ENCODE data around the gene RGS6. TPM values are rescaled to one million over a fixed set of nuclear protein-coding genes. Genes with fewer than 3 reads are reported as not detected.

The RGS6 gene
- total RNA-seq, 2 donors from 2014 or later: 3.2 TPM; not detected in 1

DNA sequence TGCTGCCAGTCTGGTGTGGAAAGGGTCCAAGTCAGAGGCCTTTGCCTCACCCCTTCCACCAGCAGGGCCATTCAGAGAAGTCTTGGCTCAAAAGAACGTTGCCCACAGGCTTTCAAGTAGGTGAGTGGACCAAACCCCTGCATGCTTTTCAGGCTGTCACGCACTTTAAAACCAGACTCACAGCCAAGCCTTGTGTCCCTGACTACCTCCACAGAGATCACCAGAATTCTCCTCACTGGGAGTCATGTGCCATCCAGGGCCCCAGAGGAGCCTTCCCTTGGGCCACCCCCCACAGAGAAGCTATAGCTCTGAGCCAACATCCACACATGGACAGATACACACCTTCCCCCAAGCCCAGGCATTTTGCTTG, 678.6 kb downstream of the RGS6 start:
- no peaks in the 10 kb centered on the region for H3K27me3 ChIP-seq (replicated peaks; ENCODE audit: insufficient read depth)
- no peaks in the 10 kb centered on the region for H3K36me3 ChIP-seq
- no peak for DNase-seq (ENCODE audit: low spot score)
- no peaks in the 10 kb centered on the region for H3K9me3 ChIP-seq
- H3K4me3 ChIP-seq: no peak overlapping the region
- intact Hi-C loops (cut with DNase I): no loop called here
- 67% methylated on average over 2 of the region's 2 CpGs for WGBS
- H3K27ac ChIP-seq: no peak overlapping the region
- TF ChIP-seq POLR2AphosphoS5 (IDR thresholded peaks at IDR 0.05): no peak
- TF ChIP-seq POLR2A (IDR thresholded peaks at IDR 0.05): no peak
- TF ChIP-seq, protein P1, sequence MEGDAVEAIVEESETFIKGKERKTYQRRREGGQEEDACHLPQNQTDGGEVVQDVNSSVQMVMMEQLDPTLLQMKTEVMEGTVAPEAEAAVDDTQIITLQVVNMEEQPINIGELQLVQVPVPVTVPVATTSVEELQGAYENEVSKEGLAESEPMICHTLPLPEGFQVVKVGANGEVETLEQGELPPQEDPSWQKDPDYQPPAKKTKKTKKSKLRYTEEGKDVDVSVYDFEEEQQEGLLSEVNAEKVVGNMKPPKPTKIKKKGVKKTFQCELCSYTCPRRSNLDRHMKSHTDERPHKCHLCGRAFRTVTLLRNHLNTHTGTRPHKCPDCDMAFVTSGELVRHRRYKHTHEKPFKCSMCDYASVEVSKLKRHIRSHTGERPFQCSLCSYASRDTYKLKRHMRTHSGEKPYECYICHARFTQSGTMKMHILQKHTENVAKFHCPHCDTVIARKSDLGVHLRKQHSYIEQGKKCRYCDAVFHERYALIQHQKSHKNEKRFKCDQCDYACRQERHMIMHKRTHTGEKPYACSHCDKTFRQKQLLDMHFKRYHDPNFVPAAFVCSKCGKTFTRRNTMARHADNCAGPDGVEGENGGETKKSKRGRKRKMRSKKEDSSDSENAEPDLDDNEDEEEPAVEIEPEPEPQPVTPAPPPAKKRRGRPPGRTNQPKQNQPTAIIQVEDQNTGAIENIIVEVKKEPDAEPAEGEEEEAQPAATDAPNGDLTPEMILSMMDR (IDR thresholded peaks at IDR 0.05): no peak
- H3K4me1 ChIP-seq (replicated peaks): no peaks in the 10 kb centered on the region

DNA sequence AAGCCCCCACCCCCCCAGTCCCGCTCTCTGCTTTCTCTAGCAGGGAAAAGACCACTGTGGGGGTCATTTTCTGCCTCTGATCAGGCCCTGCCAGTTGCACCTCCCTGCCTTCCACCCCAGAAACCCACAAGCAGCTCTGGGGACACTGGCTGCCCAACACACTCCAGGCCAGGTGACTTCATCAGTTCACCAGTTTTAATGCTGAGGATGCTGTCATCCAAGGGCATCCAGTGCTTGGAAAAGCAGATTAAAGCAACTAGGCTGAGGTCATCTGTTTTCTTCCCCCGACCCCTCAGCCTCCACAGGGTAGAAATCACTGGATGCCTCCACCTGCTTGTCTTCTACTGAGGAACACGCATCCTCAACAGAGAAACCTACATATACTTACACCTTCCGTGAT, 679.3 kb downstream of the RGS6 start:
- no peaks in the 10 kb centered on the region for H3K36me3 ChIP-seq
- DNase-seq (ENCODE audit: low spot score): no peak
- no peak for TF ChIP-seq POLR2AphosphoS5 (IDR thresholded peaks at IDR 0.05)
- TF ChIP-seq, protein P1 (IDR thresholded peaks at IDR 0.05): no peak
- TF ChIP-seq POLR2A (IDR thresholded peaks at IDR 0.05): no peak
- H3K4me3 ChIP-seq: no peak overlapping the region
- WGBS: 96% methylated on average over 4 of the region's 4 CpGs
- H3K27me3 ChIP-seq (replicated peaks; ENCODE audit: insufficient read depth): no peaks in the 10 kb centered on the region
- H3K27ac ChIP-seq: no peak overlapping the region
- intact Hi-C loops (cut with DNase I): no loop called here
- no peaks in the 10 kb centered on the region for H3K9me3 ChIP-seq
- H3K4me1 ChIP-seq (replicated peaks): no peaks in the 10 kb centered on the region

DNA sequence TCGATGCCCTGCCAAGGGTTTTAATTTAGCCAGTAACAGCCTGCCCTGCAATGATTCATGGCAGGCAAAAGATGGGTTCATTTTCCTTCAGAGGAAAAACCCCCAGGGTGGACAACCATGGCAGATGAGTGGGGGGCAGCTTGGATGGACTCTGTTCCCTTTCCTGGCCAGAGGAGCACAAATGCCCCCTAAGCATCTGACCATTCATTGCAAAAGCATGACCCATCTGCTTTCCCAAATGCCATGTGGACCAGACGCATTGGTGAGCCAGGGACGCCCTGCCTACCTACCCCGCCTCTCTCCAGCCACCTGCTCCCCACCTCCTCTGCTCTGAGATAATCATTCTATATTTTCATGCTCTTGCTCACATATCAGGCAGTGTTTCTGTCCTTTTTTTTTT, 679.8 kb downstream of the RGS6 start:
- WGBS: 91% methylated on average over 4 of the region's 4 CpGs
- DNase-seq (ENCODE audit: low spot score): no peak
- Histone ChIP-seq H3K9me3 (no peaks in the 10 kb centered on the region), H3K36me3 (no peaks in the 10 kb centered on the region), H3K4me3 (no peak overlapping the region), H3K4me1 (replicated peaks) (no peaks in the 10 kb centered on the region), H3K27me3 (replicated peaks; ENCODE audit: insufficient read depth) (no peaks in the 10 kb centered on the region), H3K27ac (no peak overlapping the region)
- intact Hi-C loops (cut with DNase I): no loop called here
- TF ChIP-seq POLR2A (IDR thresholded peaks at IDR 0.05) (no peak), POLR2AphosphoS5 (IDR thresholded peaks at IDR 0.05) (no peak)
- TF ChIP-seq, protein P1 (IDR thresholded peaks at IDR 0.05): no peak

DNA sequence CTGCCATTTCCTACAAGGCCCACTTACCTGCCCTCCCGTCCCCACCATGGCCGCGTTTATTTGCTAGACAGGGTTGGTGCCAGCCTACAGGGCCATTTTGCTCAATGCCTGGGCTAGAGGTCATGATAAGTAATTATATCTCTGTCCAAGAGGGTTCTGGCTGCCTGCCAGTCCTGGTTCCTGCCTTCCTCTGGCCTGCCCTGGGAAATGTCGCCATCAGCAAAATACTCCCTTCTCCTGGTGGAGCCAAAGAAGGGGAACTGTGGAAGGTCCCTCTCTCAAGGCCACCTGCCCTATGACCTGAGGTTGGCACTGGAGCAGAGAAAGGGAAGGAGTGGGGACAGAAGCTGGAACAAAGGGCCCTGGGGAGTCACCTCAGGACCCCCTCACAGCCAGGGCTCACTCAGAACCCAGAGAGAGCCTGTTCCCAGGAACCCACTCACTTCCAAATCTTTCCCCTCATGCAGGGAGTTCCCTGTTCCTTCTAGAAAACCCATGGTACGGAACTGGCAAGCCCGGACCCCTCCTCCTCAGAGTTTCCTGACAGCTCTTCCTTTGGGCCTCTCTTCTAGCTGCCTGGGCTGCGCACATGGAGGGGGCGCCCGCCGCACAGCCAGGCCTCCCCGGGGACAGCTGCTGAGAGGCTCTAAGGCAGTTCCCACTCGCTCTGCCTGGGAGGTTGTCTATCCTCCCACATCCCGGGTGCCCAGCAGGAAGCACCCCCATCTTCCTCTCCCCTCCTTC, 681.2 kb downstream of the RGS6 start:
- Histone ChIP-seq H3K9me3 (no peaks in the 10 kb centered on the region), H3K36me3 (no peaks in the 10 kb centered on the region), H3K4me3 (no peak overlapping the region), H3K4me1 (replicated peaks) (no peaks in the 10 kb centered on the region), H3K27me3 (replicated peaks; ENCODE audit: insufficient read depth) (no peaks in the 10 kb centered on the region), H3K27ac (no peak overlapping the region)
- intact Hi-C loops (cut with DNase I): no loop called here
- WGBS: 74% methylated on average over 12 of the region's 13 CpGs
- DNase-seq (ENCODE audit: low spot score): no peak
- no peak for TF ChIP-seq POLR2A (IDR thresholded peaks at IDR 0.05)
- TF ChIP-seq, protein P1 (IDR thresholded peaks at IDR 0.05): no peak
- TF ChIP-seq POLR2AphosphoS5 (IDR thresholded peaks at IDR 0.05): no peak

DNA sequence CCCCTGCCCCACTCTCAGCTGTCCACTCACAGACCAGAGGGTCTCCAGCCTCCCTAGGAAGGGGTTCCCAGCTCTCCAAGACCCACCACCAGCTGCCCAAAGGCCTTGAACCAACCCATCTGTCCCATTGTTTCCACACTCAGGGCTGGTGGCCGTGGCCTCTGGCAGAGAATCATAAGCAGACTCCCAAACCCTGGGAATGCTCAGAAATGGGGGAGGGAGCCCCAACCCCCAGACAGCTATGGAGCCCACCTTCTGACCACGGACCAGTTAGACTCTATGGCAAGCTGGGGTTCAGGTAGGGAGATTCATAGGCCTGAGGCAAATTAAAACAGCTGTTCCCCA, 681.7 kb downstream of the RGS6 start:
- Histone ChIP-seq H3K4me3 (no peak overlapping the region), H3K27me3 (replicated peaks; ENCODE audit: insufficient read depth) (no peaks in the 10 kb centered on the region), H3K4me1 (replicated peaks) (no peaks in the 10 kb centered on the region), H3K9me3 (no peaks in the 10 kb centered on the region), H3K36me3 (no peaks in the 10 kb centered on the region), H3K27ac (no peak overlapping the region)
- 92% methylated on average over 2 of the region's 2 CpGs for WGBS
- DNase-seq (ENCODE audit: low spot score): no peak
- intact Hi-C loops (cut with DNase I): no loop called here
- TF ChIP-seq, protein P1 (IDR thresholded peaks at IDR 0.05): no peak
- TF ChIP-seq POLR2AphosphoS5 (IDR thresholded peaks at IDR 0.05): no peak
